Nephron progenitor cell (in vitro differentiated cells): ENCODE data around the gene SLC22A24.
"Not testable (repeated sequence)": the region's sequence is repeated elsewhere in the genome, so short reads cannot be mapped to it uniquely, and the experiment has no call there.

ENCODE experiments used
- DNase-seq: peaks from one replicate; pipeline ENCODE4 v3.0.0; 2021
- H3K27ac Mint-ChIP-seq: 2 replicates; pipeline ENCODE4 v1.8.0; 2021; ENCODE audit warnings: mild to moderate bottlenecking, moderate library complexity, mixed read lengths
- H3K27me3 Mint-ChIP-seq: 2 replicates; pipeline ENCODE4 v1.8.0; 2021; ENCODE audit warnings: mild to moderate bottlenecking, low read depth, mixed read lengths; ENCODE audit not compliant: poor library complexity
- H3K36me3 Mint-ChIP-seq: 2 replicates; pipeline ENCODE4 v1.8.0; 2021; ENCODE audit warnings: low read depth, mixed read lengths
- H3K4me1 Mint-ChIP-seq: 2 replicates; pipeline ENCODE4 v1.8.0; 2021; ENCODE audit warnings: mixed read lengths
- H3K4me3 Mint-ChIP-seq: 2 replicates; pipeline ENCODE4 v1.8.0; 2021; ENCODE audit warnings: mild to moderate bottlenecking, moderate library complexity, mixed read lengths
- H3K9me3 Mint-ChIP-seq: 2 replicates; pipeline ENCODE4 v1.8.0; 2021; ENCODE audit warnings: mild to moderate bottlenecking, moderate library complexity, mixed read lengths
- CTCF ChIP-seq: fragments of 200-600 bp; sonication (generic); IDR thresholded peaks from 2 replicates; pipeline ENCODE4 v1.5.0; 2021; ENCODE audit warnings: antibody characterized with exemption

SLC22A24 gene

GRCh38 chr11:63146581-63146980 lies 2.6 kb upstream of the SLC22A24 start:
- Mint-ChIP-seq H3K27me3 (peaks cover 2% of the 10 kb centered on the region), H3K4me3 (no peak overlapping the region), H3K36me3 (no peaks in the 10 kb centered on the region), H3K9me3 (no peaks in the 10 kb centered on the region), H3K27ac (no peak overlapping the region), H3K4me1 (no peaks in the 10 kb centered on the region)
- no peak for DNase-seq
- no peak for TF ChIP-seq CTCF

- TF ChIP-seq CTCF, result no peak
- Mint-ChIP-seq H3K27ac (no peak overlapping the region), H3K4me1 (no peaks in the 10 kb centered on the region), H3K36me3 (no peaks in the 10 kb centered on the region), H3K4me3 (no peak overlapping the region), H3K27me3 (peaks cover 8% of the 10 kb centered on the region), H3K9me3 (no peaks in the 10 kb centered on the region)
- DNase-seq, result no peak
These were observed 1.6 kb downstream of the SLC22A24 start for GRCh38 chr11:63142459-63142858.

GRCh38 chr11:63132985-63133775 lies 10.8 kb downstream of the SLC22A24 start:
- peaks cover 6% of the 10 kb centered on the region for H3K4me1 Mint-ChIP-seq
- no peaks in the 10 kb centered on the region for H3K36me3 Mint-ChIP-seq
- peaks cover 55% of the 10 kb centered on the region for H3K27me3 Mint-ChIP-seq
- DNase-seq, result no peak
- peaks cover 18% of the 10 kb centered on the region for H3K9me3 Mint-ChIP-seq
- H3K27ac Mint-ChIP-seq, result no peak overlapping the region
- no peak for TF ChIP-seq CTCF
- H3K4me3 Mint-ChIP-seq, result no peak overlapping the region

GRCh38 chr11:63099555-63099954 lies 44.5 kb downstream of the SLC22A24 start:
- no peak overlapping the region for H3K27ac Mint-ChIP-seq
- H3K4me1 Mint-ChIP-seq, result no peaks in the 10 kb centered on the region
- TF ChIP-seq CTCF, result no peak
- no peaks in the 10 kb centered on the region for H3K36me3 Mint-ChIP-seq
- peaks cover 43% of the 10 kb centered on the region for H3K9me3 Mint-ChIP-seq
- H3K4me3 Mint-ChIP-seq, result no peak overlapping the region
- DNase-seq, result no peak
- H3K27me3 Mint-ChIP-seq, result peaks cover 11% of the 10 kb centered on the region

GRCh38 chr11:63080682-63081081 lies 63.3 kb downstream of the SLC22A24 start:
- no peak overlapping the region for H3K27ac Mint-ChIP-seq
- peaks cover 13% of the 10 kb centered on the region for H3K27me3 Mint-ChIP-seq
- H3K36me3 Mint-ChIP-seq, result no peaks in the 10 kb centered on the region
- H3K4me1 Mint-ChIP-seq, result no peaks in the 10 kb centered on the region
- DNase-seq, result no peak
- H3K4me3 Mint-ChIP-seq, result no peak overlapping the region
- H3K9me3 Mint-ChIP-seq, result peaks cover 24% of the 10 kb centered on the region
- TF ChIP-seq CTCF, result no peak

GRCh38 chr11:63046203-63046602 lies 97.8 kb downstream of the SLC22A24 start:
- H3K27me3 Mint-ChIP-seq, result peaks cover 12% of the 10 kb centered on the region
- H3K27ac Mint-ChIP-seq, H3K36me3 Mint-ChIP-seq, H3K4me1 Mint-ChIP-seq, DNase-seq, H3K4me3 Mint-ChIP-seq: not testable (repeated sequence)
- peaks cover 35% of the 10 kb centered on the region for H3K9me3 Mint-ChIP-seq
